HG03175 (cell line): Measurements from ENCODE around the gene ART1.
"Not testable (repeated sequence)": the region's sequence is repeated elsewhere in the genome, so short reads cannot be mapped to it uniquely, and the experiment has no call there.

Experiments
- ATAC-seq: cut with Tn5 transposase; IDR thresholded peaks from one replicate; pipeline ENCODE4 v1.9.1; 2021; ENCODE audit warnings: mild to moderate bottlenecking, moderate library complexity; ENCODE audit not compliant: unreplicated experiment

ART1 gene

DNA sequence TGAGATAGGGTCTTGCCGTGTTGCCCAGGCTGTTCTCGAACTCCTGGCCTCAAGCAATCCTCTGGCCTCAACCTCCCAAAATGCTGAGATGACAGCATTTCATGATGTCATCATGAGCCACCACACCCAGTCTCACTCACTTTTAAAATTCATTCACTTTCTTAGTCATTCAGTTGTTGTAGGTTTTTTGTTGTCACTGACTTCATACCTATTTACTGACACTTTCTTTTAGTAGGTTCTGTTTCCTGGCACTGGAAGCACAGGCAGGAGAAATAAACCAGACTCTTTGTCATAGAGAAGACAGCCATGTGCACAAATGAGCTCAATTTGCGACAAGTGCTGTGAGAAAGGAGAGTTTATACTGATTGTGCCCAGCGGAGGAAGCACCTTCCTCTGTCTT, 13.6 kb upstream of the ART1 start:
- no peak for ATAC-seq

DNA sequence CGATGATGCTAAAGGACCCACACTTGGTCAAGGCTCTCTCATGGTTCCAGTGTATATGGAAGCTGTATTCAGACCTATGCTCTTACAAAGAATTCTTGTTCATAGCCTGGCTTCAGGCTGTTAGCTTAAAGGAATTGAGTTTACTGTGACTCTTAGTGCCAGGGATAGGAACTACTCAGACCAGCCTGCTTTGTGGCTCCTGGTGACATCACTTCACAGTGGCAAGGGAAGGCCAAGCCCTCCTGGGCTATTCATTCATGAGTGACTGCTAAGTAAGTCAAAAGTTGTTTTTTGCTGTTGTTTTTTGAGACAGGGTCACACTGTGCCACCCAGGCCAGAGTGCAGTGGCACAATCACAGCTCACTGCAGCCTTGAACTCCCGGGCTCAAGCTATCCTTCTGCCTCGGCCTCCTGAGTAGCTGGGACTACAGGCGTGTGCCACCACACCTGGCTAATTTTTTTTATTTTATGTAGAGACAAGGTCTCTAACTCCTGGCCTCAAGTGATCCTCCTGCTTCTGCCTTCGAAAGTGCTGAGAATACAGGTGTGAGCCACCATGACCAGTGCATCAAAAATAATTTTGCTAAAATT, 12.8 kb upstream of the ART1 start:
- ATAC-seq: no peak

DNA sequence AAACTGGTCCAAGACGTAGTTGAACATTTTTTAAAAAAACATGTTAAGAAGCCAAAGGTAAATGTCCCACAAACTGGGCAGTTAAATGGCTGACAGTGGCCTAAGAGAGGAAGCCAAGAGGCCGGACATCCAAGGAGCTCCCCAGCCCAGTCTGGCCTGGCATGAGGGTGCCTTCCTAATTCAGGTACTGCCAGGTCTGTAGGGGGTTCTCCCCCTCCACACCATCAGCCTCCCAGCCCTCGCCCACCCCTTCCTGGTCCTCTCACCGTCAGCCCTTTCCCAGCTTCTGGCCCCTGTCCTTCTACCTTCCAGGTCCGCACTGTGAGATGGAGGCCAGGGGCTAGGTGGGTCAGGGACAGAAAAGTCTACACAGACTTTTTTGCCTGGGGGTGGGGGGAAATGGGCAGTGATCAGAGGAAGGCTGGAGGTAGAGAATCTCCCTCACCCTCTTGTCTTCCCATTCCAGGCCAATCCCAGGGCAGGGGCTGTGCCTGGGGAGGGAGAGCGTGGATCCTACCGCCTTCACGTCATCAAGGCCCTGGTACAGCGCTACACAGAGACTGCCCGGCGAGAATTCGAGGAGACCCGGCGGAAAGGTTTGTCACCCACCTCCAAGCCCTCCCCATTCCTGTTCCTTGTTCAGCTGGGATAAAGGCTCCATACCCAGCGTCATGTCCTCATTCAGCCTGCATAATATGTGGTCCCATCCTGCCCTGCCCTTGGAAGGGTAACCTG, 9.1 kb upstream of the ART1 start:
- no peak for ATAC-seq

DNA sequence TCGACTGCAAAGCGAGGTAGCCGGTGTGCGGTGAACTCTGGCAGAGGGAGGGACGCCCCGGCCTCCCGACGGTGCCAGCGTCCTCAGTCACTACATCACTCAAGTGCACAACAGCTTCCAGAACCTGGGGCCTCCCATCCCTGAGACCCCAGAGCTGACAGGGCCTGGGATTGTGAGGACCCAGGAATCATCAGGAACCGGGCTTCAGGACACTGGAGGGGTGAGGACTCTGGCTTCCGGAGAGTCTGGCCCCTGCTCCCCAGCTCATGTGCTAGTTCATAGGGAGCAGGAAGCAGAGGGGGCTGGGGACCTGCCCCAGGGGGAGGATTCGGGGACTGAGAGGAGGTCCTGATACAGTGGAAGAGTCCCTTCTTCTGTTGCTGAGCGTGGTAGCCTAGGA, 7.7 kb upstream of the ART1 start:
- no peak for ATAC-seq

DNA sequence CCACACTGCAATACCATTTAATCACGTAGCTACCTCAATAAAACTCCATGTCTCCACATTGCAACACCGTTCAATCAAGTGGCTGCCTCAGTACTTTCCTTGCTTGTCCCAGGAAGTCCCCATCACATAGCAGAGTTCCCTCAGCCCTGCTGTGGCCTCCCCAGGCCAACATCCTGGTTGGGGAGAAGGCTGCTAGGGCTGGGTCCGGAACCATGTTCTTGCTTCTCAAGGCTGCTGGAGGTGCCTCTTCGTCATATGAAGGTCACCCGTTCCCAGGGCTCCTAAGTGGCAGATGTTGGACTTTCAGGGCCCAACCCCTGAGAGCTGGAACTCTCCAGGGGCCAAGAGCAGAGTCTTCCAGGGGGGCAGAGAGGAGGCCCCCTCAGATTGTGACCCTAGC, 6.4 kb upstream of the ART1 start:
- ATAC-seq: no peak

DNA sequence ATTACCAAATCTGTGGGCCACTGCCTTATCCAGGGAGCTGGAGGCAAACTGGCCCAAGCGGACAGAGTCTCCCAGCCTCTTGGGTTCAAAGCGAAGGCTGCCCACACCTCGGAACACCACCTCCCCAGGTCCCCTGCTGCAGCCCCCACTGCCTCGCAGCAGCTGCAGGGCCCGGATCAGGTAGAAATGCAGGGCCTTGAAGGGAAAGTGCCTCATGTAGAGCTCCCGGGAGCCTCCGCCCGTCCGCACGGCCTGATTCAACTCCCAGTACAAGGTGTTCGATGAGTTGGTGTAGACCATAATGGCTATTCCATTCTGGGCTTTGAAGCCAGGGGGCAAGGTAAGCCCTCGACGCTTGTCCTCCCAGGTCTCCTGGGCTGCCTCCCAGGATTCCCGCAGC, 5.1 kb upstream of the ART1 start:
- ATAC-seq: no peak

DNA sequence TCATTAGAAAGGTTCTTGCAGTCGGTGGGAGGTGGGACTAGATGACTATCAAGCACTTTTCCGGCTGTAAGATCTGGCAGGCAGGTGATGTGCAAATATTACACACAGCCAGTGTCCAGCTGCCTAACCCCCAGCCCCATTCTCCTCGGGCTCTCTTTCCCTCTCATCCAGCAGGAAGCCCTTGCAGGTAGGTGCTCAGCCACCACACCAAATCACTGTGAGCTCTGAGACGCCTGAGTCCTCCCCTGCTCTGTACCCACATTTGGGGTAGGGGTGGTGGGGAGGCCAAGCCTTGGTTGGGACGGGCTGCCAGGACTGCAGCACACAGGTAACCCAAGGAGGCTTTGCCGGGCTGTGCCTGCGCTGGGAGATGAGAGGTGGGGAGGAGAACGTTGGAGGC, 3.7 kb upstream of the ART1 start:
- no peak for ATAC-seq

DNA sequence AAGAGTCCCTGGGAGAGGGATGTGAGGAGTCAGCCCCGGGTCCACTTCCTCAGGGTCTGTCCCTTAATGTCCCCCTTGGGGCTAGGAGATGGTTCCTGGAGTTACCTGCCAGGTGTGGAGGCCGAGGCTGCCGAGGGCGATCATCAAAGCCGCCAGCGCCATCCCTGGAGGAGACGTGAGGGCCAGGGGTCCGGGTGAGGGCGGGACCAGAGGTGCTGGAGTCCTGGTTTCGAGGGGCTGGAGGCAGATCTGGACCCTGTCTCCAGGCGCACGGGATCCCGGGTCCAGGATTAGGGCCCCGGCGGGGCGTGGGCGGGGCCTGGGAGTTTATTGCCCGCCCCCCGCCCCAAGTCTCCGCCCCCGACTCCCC, 3.2 kb upstream of the ART1 start, which contains the start of gene ART5:
Gene ART5, minus strand, starts transcription at position 292 of the 370 bp plus-strand sequence. Its CDS starts 130 bp downstream, at position 162.
- ATAC-seq: no peak

DNA sequence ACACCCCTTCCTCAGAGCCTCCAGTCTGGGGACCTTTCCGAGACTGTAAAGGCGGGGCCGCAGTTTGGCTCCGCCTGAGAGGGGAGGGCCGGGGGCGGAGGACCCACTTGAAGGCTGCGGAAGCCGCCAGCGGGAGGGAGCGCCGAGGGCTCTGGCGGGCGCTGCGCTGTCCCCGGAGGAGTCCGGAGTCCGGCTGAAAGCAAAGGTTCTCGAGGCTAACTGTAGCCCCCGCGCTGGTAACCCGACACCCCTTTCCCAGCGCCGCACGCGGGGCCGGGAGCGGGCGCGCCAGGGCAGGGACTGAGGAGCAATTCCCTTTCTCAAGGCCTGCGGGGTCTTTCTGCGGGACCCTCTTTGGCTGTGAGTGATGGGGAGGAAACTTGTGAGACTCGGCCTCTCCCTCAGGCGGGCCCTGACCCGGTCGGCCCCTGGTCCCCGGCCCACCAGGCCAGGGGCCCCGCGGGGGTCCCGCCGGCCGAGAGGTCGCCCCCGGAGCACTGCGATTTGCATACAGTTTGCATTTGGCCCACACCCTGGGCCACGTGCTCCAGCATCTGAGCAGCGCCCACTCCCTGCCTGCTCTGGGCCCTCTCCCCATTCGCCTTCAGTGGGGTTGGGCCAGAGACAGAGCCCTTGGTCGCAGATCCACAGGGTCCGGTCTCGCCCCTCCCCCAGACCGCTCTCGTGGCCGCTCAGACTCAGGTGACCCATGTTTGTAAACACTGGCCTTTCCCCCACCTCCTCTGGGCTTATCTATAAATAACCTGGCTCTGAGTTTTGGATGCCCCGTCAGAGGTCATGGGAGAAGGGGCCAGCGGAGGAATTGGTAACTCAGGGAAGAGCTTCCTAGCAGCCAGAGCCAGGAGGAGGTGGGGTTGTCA, 2.6 kb upstream of the ART1 start:
- no peak for ATAC-seq

DNA sequence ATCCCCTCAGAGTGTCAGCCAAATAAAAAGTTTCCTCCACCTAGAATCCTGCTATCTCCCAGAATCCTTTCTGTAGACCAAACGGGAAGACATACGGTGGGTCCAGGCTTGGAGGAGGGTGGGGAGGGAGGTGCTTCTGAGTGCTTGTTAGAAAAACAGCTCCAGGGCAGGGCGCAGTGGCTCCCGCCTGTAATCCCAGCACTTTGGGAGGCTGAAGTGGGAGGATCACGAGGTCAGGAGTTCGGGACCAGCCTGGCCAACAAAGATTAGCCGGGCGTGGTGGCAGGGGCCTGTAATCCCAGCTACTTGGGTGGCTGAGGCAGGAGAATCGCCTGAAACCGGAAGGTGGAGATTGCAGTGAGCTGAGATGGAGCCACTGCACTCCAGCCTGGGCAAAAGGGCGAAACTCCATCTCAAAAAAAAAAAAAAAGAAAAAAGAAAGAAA, 1.8 kb upstream of the ART1 start:
- not testable (repeated sequence) for ATAC-seq

DNA sequence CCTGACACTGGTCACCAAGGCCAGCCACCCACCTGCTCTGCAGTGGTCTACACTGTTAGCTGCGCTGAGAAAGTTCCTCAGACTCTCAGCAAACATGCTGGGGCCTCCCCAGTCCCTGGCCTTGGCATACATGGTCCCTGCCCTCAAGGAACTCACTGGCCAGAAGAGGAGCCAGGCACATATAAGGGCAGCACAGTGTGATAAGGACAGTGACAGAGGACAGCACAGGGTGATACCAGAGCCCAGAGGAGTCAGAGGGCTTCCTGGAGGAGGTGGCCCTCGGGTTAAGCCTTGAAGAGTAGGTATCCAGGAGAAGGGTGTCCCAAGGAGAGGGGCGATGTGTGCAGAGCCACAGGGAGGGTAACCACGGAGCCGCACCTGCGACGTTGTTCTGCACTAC, 624 bp downstream of the ART1 start:
- no peak for ATAC-seq

DNA sequence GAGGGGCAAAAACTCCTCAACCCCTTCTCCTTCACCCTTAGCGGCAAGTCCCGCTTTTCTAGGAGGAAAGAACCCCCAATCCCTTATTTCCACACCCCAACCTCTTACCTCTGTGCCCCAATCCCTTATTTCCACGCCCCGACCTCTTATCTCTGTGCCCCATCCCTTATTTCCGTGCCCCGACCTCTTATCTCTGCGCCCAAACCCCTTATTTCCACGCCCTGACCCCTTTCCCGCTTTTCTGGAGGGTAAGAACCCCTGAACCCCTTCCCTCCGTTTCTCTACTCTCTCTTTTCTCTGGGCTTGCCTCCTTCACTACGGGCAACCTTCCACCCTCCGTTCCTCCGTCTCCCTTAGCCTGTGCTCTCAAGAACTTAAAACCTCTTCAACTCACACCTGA, 3.9 kb downstream of the ART1 start:
- not testable (repeated sequence) for ATAC-seq

DNA sequence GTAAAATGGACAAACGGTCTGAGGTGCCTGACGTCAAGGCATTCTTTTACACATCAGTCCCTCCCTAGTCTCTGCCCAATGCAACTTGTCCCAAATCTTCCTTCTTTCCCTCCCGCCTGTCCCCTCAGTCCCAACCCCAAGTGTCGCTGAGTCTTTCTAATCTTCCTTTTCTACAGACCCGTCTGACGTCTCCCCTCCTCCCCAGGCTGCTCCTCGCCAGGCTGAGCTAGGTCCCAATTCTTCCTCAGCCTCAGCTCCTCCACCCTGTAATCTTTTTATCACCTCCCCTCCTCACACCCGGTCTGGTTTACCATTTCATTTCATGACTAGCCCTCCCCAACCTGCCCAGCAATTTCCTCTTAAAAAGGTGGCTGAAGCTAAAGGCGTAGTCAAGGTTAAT, 4.4 kb downstream of the ART1 start:
- ATAC-seq: not testable (repeated sequence)

DNA sequence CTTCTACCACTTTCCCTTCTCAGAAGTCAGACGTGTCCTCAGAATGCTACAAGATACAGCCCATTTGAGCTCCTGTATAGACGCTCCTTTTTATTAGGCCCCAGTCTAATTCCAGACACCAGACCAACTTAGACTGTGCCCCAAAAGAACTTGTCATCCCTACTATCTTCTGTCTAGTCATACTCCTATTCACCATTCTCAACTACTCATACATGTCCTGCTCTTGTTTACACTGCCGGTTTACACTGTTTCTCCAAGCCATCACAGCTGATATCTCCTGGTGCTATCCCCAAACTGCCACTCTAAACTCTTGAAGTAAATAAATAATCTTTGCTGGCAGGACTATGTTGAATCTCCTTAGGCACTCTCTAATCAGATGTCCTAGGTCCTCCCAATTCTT, 7.6 kb downstream of the ART1 start:
- not testable (repeated sequence) for ATAC-seq

DNA sequence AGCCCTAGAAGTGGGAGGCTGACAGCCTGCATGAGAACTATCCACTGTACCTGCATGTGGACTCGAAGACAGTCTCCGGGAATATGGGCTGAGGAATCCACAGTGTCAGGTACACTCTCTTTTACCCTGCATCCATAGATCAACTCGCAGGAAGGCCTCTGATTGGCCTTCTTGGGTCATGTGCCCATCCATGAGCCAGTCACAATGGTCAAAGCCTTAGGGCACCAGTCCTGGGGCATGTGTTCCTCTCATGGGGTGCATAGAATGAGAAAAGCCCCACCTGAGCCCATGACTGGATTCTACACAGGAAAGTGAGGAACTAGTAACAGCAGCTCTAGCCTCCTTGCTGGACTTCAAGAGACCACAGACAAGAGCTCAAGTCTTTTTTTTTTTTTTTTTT, 10.6 kb downstream of the ART1 start:
- no peak for ATAC-seq

DNA sequence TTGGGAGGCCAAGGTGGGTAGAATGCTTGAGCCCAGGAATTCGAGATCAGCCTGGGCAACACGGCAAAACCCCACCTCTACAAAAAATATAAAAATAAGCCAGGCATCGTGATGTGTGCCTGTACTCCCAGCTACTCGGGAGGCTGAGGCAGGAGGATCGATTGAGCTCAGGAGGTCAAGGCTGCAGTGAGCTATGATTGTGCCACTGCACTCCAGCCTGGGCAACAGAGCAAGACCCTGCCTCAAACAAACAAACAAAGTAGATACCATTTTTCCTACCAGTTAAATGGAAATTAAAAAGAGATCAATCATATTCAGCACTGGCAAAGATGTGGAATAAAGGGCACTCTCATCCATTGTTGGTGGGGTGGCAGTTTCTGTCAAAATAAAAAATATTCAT, 12.4 kb downstream of the ART1 start:
- ATAC-seq: not testable (repeated sequence)

DNA sequence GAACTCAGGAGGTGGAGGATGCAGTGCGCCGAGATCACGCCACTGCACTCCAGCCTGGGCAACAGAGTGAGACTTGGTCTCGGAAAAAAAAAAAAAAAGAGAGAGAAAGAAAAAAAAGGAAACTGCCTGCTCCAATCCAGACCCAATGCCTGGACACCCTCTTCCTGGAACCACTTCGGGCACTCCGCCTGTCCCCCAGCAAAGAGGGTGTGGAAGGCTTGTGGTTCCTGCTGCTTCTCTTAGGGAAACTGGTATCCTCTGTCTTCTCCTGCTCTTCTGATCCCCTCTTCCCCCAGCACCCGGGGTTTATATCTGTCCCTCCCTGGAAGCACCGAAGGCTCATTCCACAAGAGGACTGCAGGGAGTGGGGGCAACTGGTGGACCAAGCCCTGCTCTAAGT, 13.3 kb downstream of the ART1 start:
- no peak for ATAC-seq

DNA sequence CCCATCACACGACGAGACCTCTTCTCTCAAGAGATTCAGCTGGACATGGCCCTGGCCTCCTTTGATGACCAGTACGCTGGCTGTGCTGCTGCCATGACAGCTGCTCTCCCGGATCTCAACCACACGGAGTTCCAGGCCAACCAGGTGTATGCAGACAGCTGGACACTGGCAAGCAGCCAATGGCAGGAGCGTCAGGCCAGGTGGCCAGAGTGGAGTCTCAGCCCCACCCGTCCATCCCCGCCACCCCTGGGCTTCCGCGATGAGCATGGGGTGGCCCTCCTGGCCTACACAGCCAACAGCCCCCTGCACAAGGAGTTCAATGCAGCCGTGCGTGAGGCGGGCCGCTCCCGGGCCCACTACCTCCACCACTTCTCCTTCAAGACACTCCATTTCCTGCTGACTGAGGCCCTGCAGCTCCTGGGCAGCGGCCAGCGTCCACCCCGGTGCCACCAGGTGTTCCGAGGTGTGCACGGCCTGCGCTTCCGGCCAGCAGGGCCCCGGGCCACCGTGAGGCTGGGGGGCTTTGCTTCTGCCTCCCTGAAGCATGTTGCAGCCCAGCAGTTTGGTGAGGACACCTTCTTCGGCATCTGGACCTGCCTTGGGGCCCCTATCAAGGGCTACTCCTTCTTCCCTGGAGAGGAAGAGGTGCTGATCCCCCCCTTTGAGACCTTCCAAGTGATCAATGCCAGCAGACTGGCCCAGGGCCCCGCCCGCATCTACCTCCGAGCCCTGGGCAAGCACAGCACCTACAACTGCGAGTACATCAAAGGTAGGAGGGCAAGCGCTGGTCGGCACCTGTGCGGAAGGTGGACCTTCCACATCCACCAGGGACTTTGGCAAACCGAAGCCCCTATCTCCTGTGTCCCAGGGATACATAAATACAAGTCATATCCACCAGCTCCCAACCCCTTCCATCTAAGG, 14.9 kb downstream of the ART1 start:
- ATAC-seq: no peak

DNA sequence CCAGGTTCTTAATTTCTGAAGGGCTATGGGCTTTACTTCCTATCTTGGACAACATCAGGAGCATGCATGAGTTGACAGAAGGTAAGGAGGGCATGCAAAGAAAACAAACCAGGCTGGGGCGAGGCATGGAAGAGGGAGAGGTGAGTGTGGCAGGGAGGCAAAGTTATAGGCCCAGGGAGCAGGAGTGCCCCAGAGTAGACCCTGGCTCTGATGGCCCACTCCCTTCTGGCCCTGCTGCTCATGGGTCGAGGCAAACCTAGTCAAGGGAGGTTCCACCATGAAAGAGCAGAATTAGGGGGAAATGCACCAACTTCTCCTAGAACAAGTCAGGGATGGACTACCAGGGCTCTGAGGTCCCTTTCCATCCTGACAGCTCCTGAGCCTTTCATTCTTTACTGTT, 16.0 kb downstream of the ART1 start:
- no peak for ATAC-seq

DNA sequence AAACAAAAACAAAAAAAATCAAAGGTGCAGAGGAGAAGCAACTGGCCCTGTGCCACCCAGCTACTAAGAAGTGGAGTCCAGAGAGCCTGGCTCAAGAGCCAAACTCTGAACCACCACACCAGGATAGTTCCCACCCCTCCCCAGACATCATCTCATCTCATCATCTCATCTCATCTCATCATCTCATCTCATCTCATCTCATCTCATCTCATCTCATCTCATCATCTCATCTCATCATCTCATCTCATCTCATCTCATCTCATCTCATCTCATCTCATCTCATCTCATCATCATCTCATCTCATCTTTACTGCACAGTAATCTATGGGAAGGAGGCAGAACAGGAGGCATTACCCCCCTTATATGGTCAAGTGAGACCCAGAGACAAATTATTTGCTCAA, 17.9 kb downstream of the ART1 start:
- no peak for ATAC-seq
